ENCODE measurements around the gene ETHE1.

Gene ETHE1

DNA sequence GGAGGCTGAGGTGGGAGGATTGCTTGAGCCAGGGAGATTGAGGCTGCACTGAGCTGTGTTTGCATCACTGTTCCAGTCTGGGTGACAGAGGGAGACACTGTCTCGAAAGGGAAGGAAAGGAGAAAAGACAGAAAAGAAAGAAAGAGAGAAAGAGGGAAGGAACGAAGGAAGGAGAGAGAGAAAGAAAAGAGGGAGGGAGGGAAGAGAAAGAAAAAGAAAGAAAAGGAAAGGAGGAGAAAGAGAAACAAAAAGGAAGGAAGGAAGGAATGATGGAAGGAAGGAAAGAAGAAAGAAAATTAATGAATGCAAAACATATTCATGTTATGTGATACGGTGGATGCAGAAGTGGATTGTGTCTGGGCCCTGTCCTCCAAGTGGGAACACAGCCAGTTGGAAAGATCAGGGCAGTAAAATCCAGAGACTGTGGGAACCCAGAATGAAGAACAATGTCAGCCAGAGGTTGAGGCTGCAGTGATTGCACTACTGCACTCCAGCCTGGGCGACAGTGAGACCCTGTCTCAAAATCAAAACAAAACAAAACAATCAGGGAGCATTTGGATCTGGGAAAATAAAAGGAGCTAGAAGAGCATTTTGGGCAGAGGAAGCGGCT is 28.7 kb downstream of the ETHE1 start:
- no peaks in the 10 kb centered on the region; the same call in 1 of the 2 replicates for H3K4me1 ChIP-seq (ENCODE audit: insufficient read depth, low read length)
- peaks cover 22% of the 10 kb centered on the region for H3K27me3 ChIP-seq (ENCODE audit: insufficient read depth, low read length)
- H3K27ac ChIP-seq (ENCODE audit: low read length) = no peak overlapping the region
- no peaks in the 10 kb centered on the region for H3K36me3 ChIP-seq (ENCODE audit: insufficient read depth, low read depth, low read length)
- no peak overlapping the region for H3K4me3 ChIP-seq (ENCODE audit: low read length)
- H3K9ac ChIP-seq (ENCODE audit: low read depth, low read length) = no peak overlapping the region
- no peaks in the 10 kb centered on the region for H3K9me3 ChIP-seq (ENCODE audit: insufficient read depth, low read depth, low read length)

DNA sequence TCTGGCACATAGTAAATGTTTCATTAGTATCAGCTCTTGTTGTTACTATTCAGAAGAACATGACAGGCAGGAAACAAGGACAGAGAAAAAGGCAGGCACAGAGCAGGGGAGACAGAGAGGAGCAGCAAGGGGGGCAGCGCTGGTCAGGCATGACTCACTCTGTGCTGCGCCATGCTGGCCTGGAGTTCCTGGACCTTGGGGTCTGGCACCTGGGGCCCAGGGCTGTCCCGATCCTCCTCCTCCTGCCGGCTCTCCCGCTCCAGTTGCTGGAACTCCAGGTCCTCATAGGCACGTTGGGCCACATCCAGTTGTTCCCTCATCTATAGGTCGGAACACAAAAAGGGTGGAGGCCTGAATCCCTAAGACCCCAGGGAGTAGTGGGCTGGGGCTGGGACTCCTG is 30.0 kb downstream of the ETHE1 start:
- H3K9ac ChIP-seq (ENCODE audit: low read depth, low read length) = no peak overlapping the region
- no peak overlapping the region for H3K27ac ChIP-seq (ENCODE audit: low read length)
- no peaks in the 10 kb centered on the region for H3K36me3 ChIP-seq (ENCODE audit: insufficient read depth, low read depth, low read length)
- H3K4me1 ChIP-seq (ENCODE audit: insufficient read depth, low read length) = no peaks in the 10 kb centered on the region
- no peaks in the 10 kb centered on the region for H3K9me3 ChIP-seq (ENCODE audit: insufficient read depth, low read depth, low read length)
- H3K27me3 ChIP-seq (ENCODE audit: insufficient read depth, low read length) = peaks cover 8% of the 10 kb centered on the region; the same call in 1 of the 2 replicates
- no peak overlapping the region for H3K4me3 ChIP-seq (ENCODE audit: low read length)

DNA sequence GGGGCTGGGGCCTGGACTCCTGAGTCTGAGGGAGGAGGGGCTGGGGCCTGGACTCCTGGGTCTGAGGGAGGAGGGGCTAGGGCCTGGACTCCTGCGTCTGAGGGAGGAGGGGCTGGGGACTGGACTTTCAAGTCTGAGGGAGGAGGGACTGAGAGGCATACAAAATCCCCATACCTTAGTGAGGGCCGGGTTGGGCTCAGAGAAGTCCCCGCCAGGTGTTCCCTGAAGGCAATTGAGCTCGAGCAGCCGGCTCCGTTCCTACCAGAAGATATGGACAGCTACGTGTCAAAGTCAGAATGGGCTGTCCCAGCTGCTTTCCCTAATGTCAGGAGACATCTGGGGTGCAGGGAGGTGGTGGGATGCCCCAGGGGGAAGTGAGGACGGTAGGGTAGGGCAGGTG is 31.9 kb downstream of the ETHE1 start:
- H3K36me3 ChIP-seq (ENCODE audit: insufficient read depth, low read depth, low read length) = no peaks in the 10 kb centered on the region
- no peaks in the 10 kb centered on the region for H3K9me3 ChIP-seq (ENCODE audit: insufficient read depth, low read depth, low read length)
- H3K4me1 ChIP-seq (ENCODE audit: insufficient read depth, low read length) = no peaks in the 10 kb centered on the region
- H3K4me3 ChIP-seq (ENCODE audit: low read length) = no peak overlapping the region
- no peak overlapping the region for H3K9ac ChIP-seq (ENCODE audit: low read depth, low read length)
- no peaks in the 10 kb centered on the region for H3K27me3 ChIP-seq (ENCODE audit: insufficient read depth, low read length)
- H3K27ac ChIP-seq (ENCODE audit: low read length) = no peak overlapping the region

DNA sequence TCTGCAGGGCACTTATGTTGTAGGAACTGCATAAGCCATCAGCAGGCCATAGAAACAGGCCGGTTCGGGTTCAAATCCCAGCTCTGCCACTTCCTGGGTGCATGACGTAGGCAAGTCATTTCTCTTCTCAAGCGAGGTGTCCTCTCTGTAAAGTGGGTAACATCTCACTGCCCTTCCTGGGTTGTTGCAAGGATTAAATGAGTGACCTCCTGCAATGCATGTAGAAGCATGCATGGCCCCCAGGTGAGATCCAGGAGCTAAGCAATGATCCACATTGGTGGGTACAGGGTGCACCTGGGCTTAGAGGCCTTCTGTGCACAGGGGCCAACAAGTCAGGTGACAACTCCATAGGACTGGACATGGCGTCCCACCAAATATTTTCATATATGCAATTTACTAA is 36.2 kb downstream of the ETHE1 start:
- no peaks in the 10 kb centered on the region for H3K36me3 ChIP-seq (ENCODE audit: insufficient read depth, low read depth, low read length)
- no peaks in the 10 kb centered on the region for H3K4me1 ChIP-seq (ENCODE audit: insufficient read depth, low read length)
- no peak overlapping the region for H3K27ac ChIP-seq (ENCODE audit: low read length)
- H3K9ac ChIP-seq (ENCODE audit: low read depth, low read length) = no peak overlapping the region
- H3K27me3 ChIP-seq (ENCODE audit: insufficient read depth, low read length) = no peaks in the 10 kb centered on the region
- H3K9me3 ChIP-seq (ENCODE audit: insufficient read depth, low read depth, low read length) = no peaks in the 10 kb centered on the region
- no peak overlapping the region for H3K4me3 ChIP-seq (ENCODE audit: low read length)

DNA sequence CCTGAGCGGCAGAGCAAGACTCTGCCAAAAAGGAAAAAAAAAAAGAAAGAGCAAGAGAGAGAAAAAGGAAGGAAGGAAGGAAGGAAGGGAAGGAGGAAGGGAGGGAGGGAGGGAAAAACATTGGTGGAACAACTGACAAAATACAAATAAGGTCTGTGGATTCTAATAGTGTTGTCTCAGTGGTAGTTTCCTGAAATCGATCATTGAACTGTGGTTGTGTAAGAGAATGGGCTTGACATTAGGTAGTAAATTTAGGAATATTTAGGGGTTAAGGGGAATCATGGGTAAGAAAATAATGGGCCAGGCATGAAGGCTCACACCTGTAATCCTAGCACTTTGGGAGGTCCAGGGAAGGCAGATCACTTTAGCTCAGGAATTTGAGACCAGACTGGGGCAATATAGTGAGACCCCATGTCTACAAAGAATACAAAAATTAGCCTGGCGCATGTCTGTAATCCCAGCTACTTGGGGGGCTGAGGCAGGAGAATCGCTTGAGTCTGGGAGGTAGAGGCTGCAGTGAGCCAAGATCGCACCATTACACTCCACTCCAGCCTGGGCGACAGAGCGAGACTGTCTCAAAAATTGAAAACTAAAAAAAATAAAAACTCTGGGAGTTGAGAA is 36.9 kb downstream of the ETHE1 start:
- no peaks in the 10 kb centered on the region for H3K9me3 ChIP-seq (ENCODE audit: insufficient read depth, low read depth, low read length)
- H3K4me3 ChIP-seq (ENCODE audit: low read length) = no peak overlapping the region
- H3K27me3 ChIP-seq (ENCODE audit: insufficient read depth, low read length) = no peaks in the 10 kb centered on the region
- no peak overlapping the region for H3K9ac ChIP-seq (ENCODE audit: low read depth, low read length)
- no peaks in the 10 kb centered on the region for H3K36me3 ChIP-seq (ENCODE audit: insufficient read depth, low read depth, low read length)
- no peak overlapping the region for H3K27ac ChIP-seq (ENCODE audit: low read length)
- no peaks in the 10 kb centered on the region for H3K4me1 ChIP-seq (ENCODE audit: insufficient read depth, low read length)

DNA sequence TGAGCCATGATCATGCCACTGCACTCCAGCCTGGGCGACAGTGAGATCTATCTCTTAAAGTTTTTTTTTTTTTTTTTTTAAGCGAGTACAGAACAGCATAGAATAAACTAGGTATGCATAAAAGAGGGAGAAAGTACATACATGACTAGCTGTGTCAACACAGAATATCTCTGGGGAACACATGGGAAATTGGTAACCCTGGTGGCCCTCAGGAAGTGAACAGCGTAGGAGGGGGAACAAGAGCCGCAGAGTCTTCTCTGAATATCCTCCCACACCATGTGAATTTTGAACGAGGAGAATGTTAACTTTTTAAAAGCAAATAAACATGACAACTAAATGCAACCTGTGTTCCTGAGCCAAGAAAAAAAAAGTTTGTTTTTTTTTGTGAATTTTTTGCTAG is 37.7 kb downstream of the ETHE1 start:
- Histone ChIP-seq H3K4me3 (ENCODE audit: low read length) (no peak overlapping the region), H3K27ac (ENCODE audit: low read length) (no peak overlapping the region), H3K36me3 (ENCODE audit: insufficient read depth, low read depth, low read length) (no peaks in the 10 kb centered on the region), H3K9me3 (ENCODE audit: insufficient read depth, low read depth, low read length) (no peaks in the 10 kb centered on the region), H3K4me1 (ENCODE audit: insufficient read depth, low read length) (no peaks in the 10 kb centered on the region), H3K27me3 (ENCODE audit: insufficient read depth, low read length) (no peaks in the 10 kb centered on the region), H3K9ac (ENCODE audit: low read depth, low read length) (no peak overlapping the region)

DNA sequence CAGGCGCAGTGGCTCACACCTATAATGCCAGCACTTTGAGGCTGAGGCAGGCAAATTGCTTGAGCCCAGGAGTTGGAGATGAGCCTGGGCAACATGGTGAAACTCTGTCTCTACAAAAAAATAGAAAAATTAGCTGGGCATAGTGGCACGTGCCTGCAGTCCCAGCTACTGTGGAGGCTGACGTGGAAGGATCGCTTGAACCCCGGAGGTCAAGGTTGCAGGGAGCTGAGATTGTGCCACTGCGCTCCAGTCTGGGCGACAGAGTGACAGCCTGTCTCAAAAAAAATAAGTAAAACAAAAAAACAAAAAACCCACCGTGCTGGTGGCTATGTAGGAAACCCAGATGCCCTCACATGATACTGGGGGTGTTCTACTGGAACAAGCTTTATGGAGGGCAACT is 38.8 kb downstream of the ETHE1 start:
- Histone ChIP-seq H3K4me3 (ENCODE audit: low read length) (no peak overlapping the region), H3K9me3 (ENCODE audit: insufficient read depth, low read depth, low read length) (no peaks in the 10 kb centered on the region), H3K4me1 (ENCODE audit: insufficient read depth, low read length) (no peaks in the 10 kb centered on the region), H3K9ac (ENCODE audit: low read depth, low read length) (no peak overlapping the region), H3K36me3 (ENCODE audit: insufficient read depth, low read depth, low read length) (no peaks in the 10 kb centered on the region), H3K27me3 (ENCODE audit: insufficient read depth, low read length) (no peaks in the 10 kb centered on the region), H3K27ac (ENCODE audit: low read length) (no peak overlapping the region)

DNA sequence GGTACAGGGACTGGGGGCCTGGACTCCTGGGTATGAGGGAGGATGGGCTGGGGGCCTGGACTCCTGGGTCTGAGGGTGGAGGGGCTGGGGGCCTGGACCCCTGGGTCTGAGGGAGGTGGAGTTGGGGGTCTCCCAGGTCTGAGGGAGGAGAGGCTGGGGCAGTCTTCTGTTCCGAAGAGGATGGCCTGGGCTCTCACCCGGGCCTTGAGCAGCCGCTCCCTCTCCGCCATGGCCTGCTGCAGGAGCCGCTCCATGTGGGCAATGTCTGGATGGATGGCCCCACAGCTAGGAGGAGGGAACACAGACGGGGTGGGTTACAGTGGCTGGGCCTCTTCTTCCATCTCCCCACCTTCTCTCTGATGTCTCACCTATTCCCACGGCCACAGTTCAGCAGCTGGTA is 40.6 kb downstream of the ETHE1 start:
- H3K9me3 ChIP-seq (ENCODE audit: insufficient read depth, low read depth, low read length) = no peaks in the 10 kb centered on the region
- H3K36me3 ChIP-seq (ENCODE audit: insufficient read depth, low read depth, low read length) = no peaks in the 10 kb centered on the region
- no peak overlapping the region for H3K9ac ChIP-seq (ENCODE audit: low read depth, low read length)
- H3K4me1 ChIP-seq (ENCODE audit: insufficient read depth, low read length) = no peaks in the 10 kb centered on the region
- no peaks in the 10 kb centered on the region for H3K27me3 ChIP-seq (ENCODE audit: insufficient read depth, low read length)
- H3K27ac ChIP-seq (ENCODE audit: low read length) = no peak overlapping the region
- H3K4me3 ChIP-seq (ENCODE audit: low read length) = no peak overlapping the region

DNA sequence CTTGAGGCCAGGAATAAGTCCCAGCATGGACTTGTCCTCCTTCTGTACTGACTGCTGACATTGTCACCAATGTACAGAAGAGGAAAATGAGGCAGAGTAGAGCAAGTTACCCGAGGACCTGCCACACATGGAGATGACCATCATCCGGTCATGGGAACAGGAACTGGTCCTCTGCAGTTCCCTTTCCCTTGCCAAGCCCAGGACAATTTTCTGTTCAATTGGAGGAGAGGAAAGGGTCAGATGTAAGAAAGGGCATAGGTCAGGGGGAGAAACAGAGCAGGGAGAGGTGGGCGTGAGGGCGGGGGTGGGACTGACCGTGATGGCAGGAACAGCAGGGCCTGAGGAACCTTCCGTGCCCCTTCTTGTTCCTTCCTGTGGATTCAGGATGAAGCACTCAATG is 41.0 kb downstream of the ETHE1 start:
- H3K4me3 ChIP-seq (ENCODE audit: low read length) = no peak overlapping the region
- H3K27me3 ChIP-seq (ENCODE audit: insufficient read depth, low read length) = no peaks in the 10 kb centered on the region
- no peaks in the 10 kb centered on the region for H3K4me1 ChIP-seq (ENCODE audit: insufficient read depth, low read length)
- H3K36me3 ChIP-seq (ENCODE audit: insufficient read depth, low read depth, low read length) = no peaks in the 10 kb centered on the region
- H3K9me3 ChIP-seq (ENCODE audit: insufficient read depth, low read depth, low read length) = no peaks in the 10 kb centered on the region
- no peak overlapping the region for H3K27ac ChIP-seq (ENCODE audit: low read length)
- H3K9ac ChIP-seq (ENCODE audit: low read depth, low read length) = no peak overlapping the region

DNA sequence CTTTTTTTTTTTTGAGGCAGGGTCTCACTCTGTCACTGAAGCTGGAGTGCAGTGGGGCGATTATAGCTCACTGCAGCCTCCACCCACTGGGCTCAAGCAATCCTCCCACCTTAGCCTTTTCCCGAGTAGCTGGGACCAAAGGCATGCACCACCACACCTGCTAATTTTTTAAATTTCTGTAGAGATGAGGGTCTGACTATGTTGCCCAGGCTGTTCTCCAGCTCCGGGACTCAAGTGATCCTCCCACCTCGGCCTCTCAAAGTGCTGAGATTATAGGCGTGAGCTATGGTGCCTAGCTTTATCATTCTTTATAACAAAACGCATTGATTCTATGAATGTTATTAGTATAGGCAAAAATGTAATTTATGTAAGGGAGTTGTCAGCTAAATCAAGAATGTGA is 43.7 kb downstream of the ETHE1 start:
- Histone ChIP-seq H3K36me3 (ENCODE audit: insufficient read depth, low read depth, low read length) (no peaks in the 10 kb centered on the region), H3K27ac (ENCODE audit: low read length) (no peak overlapping the region), H3K9me3 (ENCODE audit: insufficient read depth, low read depth, low read length) (no peaks in the 10 kb centered on the region), H3K27me3 (ENCODE audit: insufficient read depth, low read length) (no peaks in the 10 kb centered on the region), H3K9ac (ENCODE audit: low read depth, low read length) (no peak overlapping the region), H3K4me3 (ENCODE audit: low read length) (no peak overlapping the region), H3K4me1 (ENCODE audit: insufficient read depth, low read length) (no peaks in the 10 kb centered on the region)

DNA sequence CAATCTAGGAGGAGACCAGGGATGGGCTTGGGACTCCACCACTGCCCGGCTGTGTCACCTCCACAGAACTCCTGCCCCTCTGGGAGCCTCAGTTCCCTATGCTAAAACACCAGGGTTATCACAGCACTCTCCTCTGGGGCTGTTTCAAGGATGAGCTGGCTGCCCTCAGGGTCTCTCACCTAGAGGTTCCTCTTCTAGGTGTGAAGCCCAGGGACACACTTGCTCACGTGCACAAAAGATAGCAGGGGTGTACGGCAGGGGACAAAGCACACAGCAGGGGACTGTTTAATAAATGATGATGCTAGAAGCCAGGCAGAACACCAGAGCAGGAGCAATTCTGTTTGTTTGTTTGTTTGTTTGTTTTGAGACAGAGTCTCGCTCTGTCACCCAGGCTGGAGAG is 44.8 kb downstream of the ETHE1 start:
- Histone ChIP-seq H3K9ac (ENCODE audit: low read depth, low read length) (no peak overlapping the region), H3K27ac (ENCODE audit: low read length) (no peak overlapping the region), H3K36me3 (ENCODE audit: insufficient read depth, low read depth, low read length) (no peaks in the 10 kb centered on the region), H3K4me1 (ENCODE audit: insufficient read depth, low read length) (no peaks in the 10 kb centered on the region), H3K27me3 (ENCODE audit: insufficient read depth, low read length) (no peaks in the 10 kb centered on the region), H3K4me3 (ENCODE audit: low read length) (no peak overlapping the region), H3K9me3 (ENCODE audit: insufficient read depth, low read depth, low read length) (no peaks in the 10 kb centered on the region)

DNA sequence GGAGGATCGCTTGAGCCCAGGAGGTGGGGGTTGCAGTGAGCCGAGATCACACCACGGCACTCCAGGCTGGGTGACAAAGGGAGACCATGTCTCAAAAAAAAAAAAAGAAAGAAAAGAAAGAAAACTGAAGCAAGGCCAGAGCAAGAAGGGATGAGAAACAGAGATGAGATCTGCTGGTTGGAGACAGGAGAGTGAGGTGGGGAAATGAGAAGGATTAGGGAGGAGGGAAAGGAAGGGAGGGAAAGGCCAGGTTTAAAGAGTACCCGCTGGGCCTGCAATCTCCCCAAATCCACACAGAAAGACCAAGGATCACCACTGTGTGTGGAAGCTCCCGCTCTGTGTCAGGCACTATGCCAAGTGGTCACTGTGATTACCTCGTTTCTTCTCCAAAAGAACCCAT is 45.3 kb downstream of the ETHE1 start:
- Histone ChIP-seq H3K9me3 (ENCODE audit: insufficient read depth, low read depth, low read length) (no peaks in the 10 kb centered on the region), H3K27me3 (ENCODE audit: insufficient read depth, low read length) (no peaks in the 10 kb centered on the region), H3K4me1 (ENCODE audit: insufficient read depth, low read length) (no peaks in the 10 kb centered on the region), H3K27ac (ENCODE audit: low read length) (no peak overlapping the region), H3K9ac (ENCODE audit: low read depth, low read length) (no peak overlapping the region), H3K4me3 (ENCODE audit: low read length) (no peak overlapping the region), H3K36me3 (ENCODE audit: insufficient read depth, low read depth, low read length) (no peaks in the 10 kb centered on the region)

All from iPS-20b (cell line).